Rectal smooth muscle tissue (tissue), 1 donor: Measurements from ENCODE around the gene SIGLEC12.

ENCODE experiments used
- H3K27ac ChIP-seq: one replicate; pipeline ENCODE4 v1.7.0; 2013; ENCODE audit warnings: low read depth, low read length, inconsistent platforms
- H3K27me3 ChIP-seq: one replicate; pipeline ENCODE4 v1.7.0; 2013; ENCODE audit warnings: low read length; ENCODE audit not compliant: control insufficient read depth, insufficient read depth
- H3K36me3 ChIP-seq: one replicate; pipeline ENCODE4 v1.7.0; 2013; ENCODE audit warnings: low read length; ENCODE audit not compliant: control insufficient read depth, insufficient read depth
- H3K4me1 ChIP-seq: one replicate; pipeline ENCODE4 v1.7.0; 2013; ENCODE audit warnings: low read length; ENCODE audit not compliant: control insufficient read depth, insufficient read depth
- H3K4me3 ChIP-seq: one replicate; pipeline ENCODE4 v1.7.0; 2013; ENCODE audit warnings: low read length
- H3K9ac ChIP-seq: one replicate; pipeline ENCODE4 v1.7.0; 2013; ENCODE audit warnings: low read length

SIGLEC12 gene

GRCh38 chr19:51493776-51494175 lies 7.8 kb downstream of the SIGLEC12 start:
- no peak overlapping the region for H3K27ac ChIP-seq
- H3K27me3 ChIP-seq = no peaks in the 10 kb centered on the region
- H3K9ac ChIP-seq = no peak overlapping the region
- H3K36me3 ChIP-seq = no peaks in the 10 kb centered on the region
- no peak overlapping the region for H3K4me3 ChIP-seq
- no peaks in the 10 kb centered on the region for H3K4me1 ChIP-seq

- no peaks in the 10 kb centered on the region for H3K4me1 ChIP-seq
- no peak overlapping the region for H3K27ac ChIP-seq
- H3K36me3 ChIP-seq = no peaks in the 10 kb centered on the region
- H3K4me3 ChIP-seq = no peak overlapping the region
- H3K9ac ChIP-seq = no peak overlapping the region
- H3K27me3 ChIP-seq = no peaks in the 10 kb centered on the region
Measured at GRCh38 chr19:51491586-51491985, 10.0 kb downstream of the SIGLEC12 start.

GRCh38 chr19:51490676-51491075 lies 10.9 kb downstream of the SIGLEC12 start:
- Histone ChIP-seq H3K9ac (no peak overlapping the region), H3K27ac (no peak overlapping the region), H3K4me1 (no peaks in the 10 kb centered on the region), H3K4me3 (no peak overlapping the region), H3K27me3 (no peaks in the 10 kb centered on the region), H3K36me3 (no peaks in the 10 kb centered on the region)

- no peaks in the 10 kb centered on the region for H3K36me3 ChIP-seq
- no peaks in the 10 kb centered on the region for H3K27me3 ChIP-seq
- H3K4me3 ChIP-seq = no peak overlapping the region
- H3K9ac ChIP-seq = no peak overlapping the region
- H3K4me1 ChIP-seq = no peaks in the 10 kb centered on the region
- no peak overlapping the region for H3K27ac ChIP-seq
Measured at GRCh38 chr19:51489113-51489512, 12.5 kb downstream of the SIGLEC12 start.

- Histone ChIP-seq H3K27me3 (no peaks in the 10 kb centered on the region), H3K4me1 (no peaks in the 10 kb centered on the region), H3K36me3 (no peaks in the 10 kb centered on the region), H3K4me3 (no peak overlapping the region), H3K27ac (no peak overlapping the region), H3K9ac (no peak overlapping the region)
Measured at GRCh38 chr19:51488491-51488890, 13.1 kb downstream of the SIGLEC12 start.

- H3K27me3 ChIP-seq = no peaks in the 10 kb centered on the region
- no peak overlapping the region for H3K4me3 ChIP-seq
- no peak overlapping the region for H3K27ac ChIP-seq
Measured at GRCh38 chr19:51485960-51486660, 15.5 kb downstream of the SIGLEC12 start.

GRCh38 chr19:51480590-51480989 lies 21.0 kb downstream of the SIGLEC12 start:
- H3K4me1 ChIP-seq = no peaks in the 10 kb centered on the region
- H3K27ac ChIP-seq = no peak overlapping the region
- no peak overlapping the region for H3K9ac ChIP-seq
- H3K27me3 ChIP-seq = peaks cover 3% of the 10 kb centered on the region
- no peak overlapping the region for H3K4me3 ChIP-seq
- no peaks in the 10 kb centered on the region for H3K36me3 ChIP-seq

More at GRCh38 chr19:51485960-51486660, 15.5 kb downstream of the SIGLEC12 start:
- no peaks in the 10 kb centered on the region for H3K36me3 ChIP-seq
- no peaks in the 10 kb centered on the region for H3K4me1 ChIP-seq
- H3K9ac ChIP-seq = no peak overlapping the region

GRCh38 chr19:51479531-51480331 lies 21.9 kb downstream of the SIGLEC12 start:
- Histone ChIP-seq H3K27me3 (peaks cover 3% of the 10 kb centered on the region), H3K4me3 (no peak overlapping the region), H3K4me1 (no peaks in the 10 kb centered on the region)

GRCh38 chr19:51478381-51479234 lies 23.0 kb downstream of the SIGLEC12 start, which contains the start of gene CEACAM18:
CEACAM18 (plus strand) TSS chr19:51478539.
- Histone ChIP-seq H3K27ac (no peak within 1 kb of the TSS), H3K9ac (no peak within 1 kb of the TSS), H3K4me1 (no peaks in the 10 kb centered on the region), H3K36me3 (no peaks in the 10 kb centered on the region), H3K4me3 (no peak within 1 kb of the TSS), H3K27me3 (peaks cover 3% of the 10 kb centered on the region)

More at GRCh38 chr19:51479531-51480331, 21.9 kb downstream of the SIGLEC12 start:
- no peak overlapping the region for H3K9ac ChIP-seq
- H3K27ac ChIP-seq = no peak overlapping the region
- no peaks in the 10 kb centered on the region for H3K36me3 ChIP-seq

- no peak overlapping the region for H3K4me3 ChIP-seq
- H3K36me3 ChIP-seq = no peaks in the 10 kb centered on the region
- no peak overlapping the region for H3K27ac ChIP-seq
- H3K27me3 ChIP-seq = peaks cover 3% of the 10 kb centered on the region
- no peaks in the 10 kb centered on the region for H3K4me1 ChIP-seq
- H3K9ac ChIP-seq = no peak overlapping the region
Measured at GRCh38 chr19:51477344-51477743, 24.3 kb downstream of the SIGLEC12 start.

GRCh38 chr19:51476164-51476563 lies 25.4 kb downstream of the SIGLEC12 start:
- no peak overlapping the region for H3K27ac ChIP-seq
- no peaks in the 10 kb centered on the region for H3K4me1 ChIP-seq
- no peak overlapping the region for H3K9ac ChIP-seq
- peaks cover 3% of the 10 kb centered on the region for H3K27me3 ChIP-seq
- no peaks in the 10 kb centered on the region for H3K36me3 ChIP-seq
- H3K4me3 ChIP-seq = no peak overlapping the region
